Stimulated activated memory B cell treated with anti-CD40 and anti-IgM and Interleukin-4, amounts not matched to agents 10 μg/mL and 1 μg/mL and 100 μg/mL, for 72 hours (primary cell): Measurements from ENCODE around the gene IRAK1.

Source experiments
- ATAC-seq: fragments of 150-1000 bp; cut with Tn5 transposase; 2 replicates; pipeline ENCODE4 v1.10.0; 2021
- H3K27ac Mint-ChIP-seq: one replicate; pipeline ENCODE4 v1.8.0; 2022; ENCODE audit warnings: mild to moderate bottlenecking, mixed read lengths
- H3K27me3 Mint-ChIP-seq: one replicate; pipeline ENCODE4 v1.8.0; 2022; ENCODE audit warnings: mixed read lengths
- H3K36me3 Mint-ChIP-seq: one replicate; pipeline ENCODE4 v1.8.0; 2022; ENCODE audit warnings: mixed read lengths
- H3K4me1 Mint-ChIP-seq: one replicate; pipeline ENCODE4 v1.8.0; 2022; ENCODE audit warnings: mixed read lengths
- H3K4me3 Mint-ChIP-seq: one replicate; pipeline ENCODE4 v1.8.0; 2022; ENCODE audit warnings: mild to moderate bottlenecking, moderate library complexity, mixed read lengths
- H3K9me3 Mint-ChIP-seq: one replicate; pipeline ENCODE4 v1.8.0; 2022; ENCODE audit warnings: mixed read lengths

Gene IRAK1

GRCh38 chrX:153967536-153968224, 52.0 kb downstream of the IRAK1 start:
- Mint-ChIP-seq H3K36me3 (peaks cover 33% of the 10 kb centered on the region), H3K4me1 (peaks cover 50% of the 10 kb centered on the region), H3K27me3 (no peaks in the 10 kb centered on the region), H3K4me3 (peak overlapping the region; percentile 100), H3K9me3 (no peaks in the 10 kb centered on the region), H3K27ac (peak overlapping the region; percentile 83)
- no peak for ATAC-seq

DNA sequence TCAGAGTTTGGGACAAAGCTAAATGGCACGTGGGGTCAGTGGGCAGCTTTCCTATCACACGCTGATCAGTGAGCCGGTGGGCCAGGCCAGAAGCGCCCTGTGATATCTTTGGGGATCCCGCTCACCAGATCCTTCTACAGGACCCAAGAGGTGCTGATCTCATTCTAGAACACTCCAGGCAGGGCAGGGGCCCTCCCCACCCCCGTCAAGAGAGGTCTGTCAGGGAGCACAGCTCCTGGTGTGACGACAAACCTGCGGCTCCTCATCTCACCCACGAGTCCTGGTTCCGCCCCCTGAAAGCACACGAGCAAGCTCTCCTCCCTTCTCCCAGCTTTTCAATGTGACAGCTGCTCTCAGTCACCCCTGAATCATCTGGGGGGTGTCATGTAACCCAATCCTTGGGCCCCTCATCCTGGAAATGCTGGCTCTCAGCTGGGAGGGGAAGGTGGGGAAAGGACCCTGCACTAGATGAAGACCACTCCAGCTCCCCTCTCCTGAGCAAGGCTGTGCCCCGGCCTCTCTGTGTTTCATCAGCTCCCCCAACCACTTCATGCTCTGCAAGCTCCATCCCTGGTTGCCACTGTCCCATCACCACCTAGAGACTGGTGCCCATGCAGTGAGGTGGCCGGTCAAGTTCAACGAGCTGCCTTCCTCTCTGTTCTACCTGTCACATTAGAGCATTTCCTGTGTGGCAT, 52.7 kb downstream of the IRAK1 start:
- H3K27ac Mint-ChIP-seq = peak overlapping the region; percentile 83
- H3K36me3 Mint-ChIP-seq = peaks cover 33% of the 10 kb centered on the region
- H3K4me3 Mint-ChIP-seq = peak overlapping the region; percentile 100
- no peak for ATAC-seq
- H3K27me3 Mint-ChIP-seq = no peaks in the 10 kb centered on the region
- H3K4me1 Mint-ChIP-seq = peaks cover 50% of the 10 kb centered on the region
- no peaks in the 10 kb centered on the region for H3K9me3 Mint-ChIP-seq

DNA sequence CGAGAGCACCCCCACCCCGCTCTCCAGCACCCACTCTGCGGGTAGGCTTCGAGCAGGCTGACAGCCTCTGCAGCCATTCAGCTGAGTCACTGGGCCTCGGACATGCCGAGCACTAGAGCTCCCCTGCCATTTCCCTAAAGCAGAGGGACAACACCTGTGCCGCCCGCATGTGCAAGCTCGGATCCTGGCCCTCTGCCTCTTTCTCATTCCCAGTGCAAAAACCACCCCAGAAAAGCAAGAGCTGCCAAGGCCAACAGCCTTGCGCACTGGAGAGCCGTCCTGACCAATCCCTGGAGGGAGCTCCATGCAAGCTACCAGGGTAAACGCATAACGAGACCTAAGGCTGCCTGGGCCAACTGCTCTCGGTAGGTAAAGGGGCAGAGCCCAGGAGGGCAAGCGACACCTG, 53.4 kb downstream of the IRAK1 start:
- ATAC-seq = no peak
- no peaks in the 10 kb centered on the region for H3K9me3 Mint-ChIP-seq
- peak overlapping the region; percentile 83 for H3K27ac Mint-ChIP-seq
- H3K27me3 Mint-ChIP-seq = no peaks in the 10 kb centered on the region
- H3K4me1 Mint-ChIP-seq = peaks cover 50% of the 10 kb centered on the region
- H3K4me3 Mint-ChIP-seq = peak overlapping the region; percentile 44
- peaks cover 28% of the 10 kb centered on the region for H3K36me3 Mint-ChIP-seq

DNA sequence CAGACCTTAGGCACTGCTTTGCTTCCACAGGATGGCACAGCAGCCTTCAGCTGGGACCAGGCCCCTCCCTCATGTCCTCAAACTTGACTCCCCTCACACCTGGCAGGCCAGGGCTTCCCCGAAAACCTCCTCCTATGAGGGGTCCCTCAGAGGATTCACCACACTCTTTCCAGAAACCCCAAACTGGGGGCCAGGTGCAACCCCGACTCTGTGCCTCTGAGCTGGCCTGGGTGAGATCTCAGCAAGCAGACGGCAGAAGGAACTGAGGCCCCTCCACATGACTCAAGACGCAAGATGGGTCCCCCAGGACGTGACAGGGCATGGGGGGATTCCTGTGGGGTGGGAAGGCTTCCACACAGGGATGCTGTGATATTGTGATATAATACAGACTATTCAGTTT, 54.3 kb downstream of the IRAK1 start:
- no peaks in the 10 kb centered on the region for H3K27me3 Mint-ChIP-seq
- peaks cover 29% of the 10 kb centered on the region for H3K36me3 Mint-ChIP-seq
- H3K27ac Mint-ChIP-seq = peak overlapping the region; percentile 83
- no peaks in the 10 kb centered on the region for H3K9me3 Mint-ChIP-seq
- H3K4me1 Mint-ChIP-seq = peaks cover 50% of the 10 kb centered on the region
- H3K4me3 Mint-ChIP-seq = peak overlapping the region; percentile 51
- no peak for ATAC-seq

- no peak for ATAC-seq
- Mint-ChIP-seq H3K27ac (no peak overlapping the region), H3K9me3 (no peaks in the 10 kb centered on the region), H3K27me3 (no peaks in the 10 kb centered on the region), H3K36me3 (peaks cover 32% of the 10 kb centered on the region), H3K4me3 (no peak overlapping the region), H3K4me1 (peaks cover 43% of the 10 kb centered on the region)
These were observed 55.6 kb downstream of the IRAK1 start for GRCh38 chrX:153964105-153964504.

GRCh38 chrX:153963546-153963945, 56.2 kb downstream of the IRAK1 start:
- Mint-ChIP-seq H3K4me1 (peaks cover 38% of the 10 kb centered on the region), H3K36me3 (peaks cover 32% of the 10 kb centered on the region), H3K9me3 (no peaks in the 10 kb centered on the region), H3K4me3 (no peak overlapping the region), H3K27ac (no peak overlapping the region), H3K27me3 (no peaks in the 10 kb centered on the region)
- no peak for ATAC-seq

DNA sequence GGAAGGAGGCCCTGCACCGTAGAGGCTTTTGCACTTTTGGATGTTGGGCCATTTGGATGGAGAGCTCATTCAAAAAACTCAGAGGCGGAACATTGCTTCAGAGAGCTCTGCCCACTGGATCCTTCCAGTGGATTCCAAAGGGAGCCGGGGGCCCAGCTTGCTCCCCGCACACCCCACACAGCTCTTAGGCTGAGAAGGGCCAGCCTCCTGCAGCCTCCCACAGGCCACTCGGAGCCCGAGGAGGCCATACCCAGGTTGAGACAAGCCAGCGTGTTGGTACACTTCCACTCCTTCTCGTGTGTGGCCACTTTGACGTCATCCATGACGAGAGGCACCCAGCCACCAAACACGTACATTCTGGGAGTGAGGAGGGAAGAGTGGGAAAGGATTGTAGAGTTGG, 58.4 kb downstream of the IRAK1 start:
- no peak for ATAC-seq
- H3K9me3 Mint-ChIP-seq = no peaks in the 10 kb centered on the region
- H3K4me3 Mint-ChIP-seq = no peak overlapping the region
- no peaks in the 10 kb centered on the region for H3K27me3 Mint-ChIP-seq
- no peak overlapping the region for H3K27ac Mint-ChIP-seq
- peaks cover 17% of the 10 kb centered on the region for H3K4me1 Mint-ChIP-seq
- peaks cover 20% of the 10 kb centered on the region for H3K36me3 Mint-ChIP-seq

- Mint-ChIP-seq H3K9me3 (no peaks in the 10 kb centered on the region), H3K4me3 (no peak overlapping the region), H3K4me1 (peaks cover 12% of the 10 kb centered on the region), H3K27ac (no peak overlapping the region), H3K27me3 (no peaks in the 10 kb centered on the region), H3K36me3 (peaks cover 19% of the 10 kb centered on the region)
- ATAC-seq = no peak
These were observed 58.9 kb downstream of the IRAK1 start for GRCh38 chrX:153960786-153961185.
